ENCODE results near the gene RAB38. TPM values are rescaled to one million over a fixed set of nuclear protein-coding genes. Genes with fewer than 3 reads are reported as not detected.

RAB38 gene
- polyA plus RNA-seq, 4 donors: 0.67 to 14.3 (median 1.2) TPM

DNA sequence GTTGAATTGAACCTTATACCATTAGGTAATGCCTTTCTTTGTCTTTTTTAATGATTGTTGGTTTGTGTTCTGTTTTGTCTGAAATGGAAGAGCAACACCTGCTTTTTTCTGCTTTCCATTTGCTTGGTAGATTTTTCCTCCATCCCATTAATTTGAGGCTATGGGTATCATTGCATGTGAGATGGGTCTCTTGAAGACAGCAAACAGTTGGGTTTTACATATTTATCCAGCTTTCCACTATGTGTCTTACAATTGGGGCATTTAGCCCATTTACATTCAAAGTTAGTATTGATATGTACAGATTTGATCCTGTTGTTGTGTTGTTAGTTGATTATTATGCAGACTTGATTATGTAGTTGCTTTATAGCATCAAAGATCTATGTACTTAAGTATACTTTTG lies 21.1 kb upstream of the RAB38 start:
- H3K4me3 ChIP-seq (ENCODE audit: low read depth in 1 of 3, low read length in 3 of 3): no peak overlapping the region
- H3K27me3 ChIP-seq (ENCODE audit: control insufficient read depth in 3 of 3, insufficient read depth in 3 of 3, low read length in 3 of 3): no peaks in the 10 kb centered on the region
- no peak for FAIRE-seq

DNA sequence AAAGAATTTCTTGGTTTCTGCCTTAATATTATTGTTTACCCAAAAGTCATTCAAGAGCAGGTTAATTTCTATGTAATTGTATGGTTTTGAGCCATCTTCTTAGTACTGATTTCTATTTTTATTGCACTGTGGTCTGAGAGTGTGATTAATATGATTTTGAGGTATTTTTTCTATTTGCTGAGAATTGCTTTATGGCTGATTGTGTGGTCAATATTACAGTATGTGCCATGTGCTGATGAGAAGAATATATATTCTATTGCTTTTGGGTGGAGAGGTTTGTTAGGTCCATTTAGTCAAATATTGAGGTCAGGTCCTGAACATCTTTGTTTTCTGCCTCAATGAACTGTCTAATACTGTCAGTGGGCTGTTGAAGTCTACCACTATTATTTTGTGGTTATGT lies 20.7 kb upstream of the RAB38 start:
- H3K36me3 ChIP-seq (ENCODE audit: control insufficient read depth in 3 of 3, insufficient read depth in 2 of 3, low read depth in 1 of 3, low read length in 3 of 3): no peaks in the 10 kb centered on the region
- H3K4me3 ChIP-seq (ENCODE audit: low read depth in 1 of 3, low read length in 3 of 3): no peak overlapping the region
- H3K9me3 ChIP-seq (ENCODE audit: control insufficient read depth in 2 of 2, insufficient read depth in 1 of 2, low read depth in 1 of 2, low read length in 1 of 2): peaks cover 0 to 8% of the 10 kb centered on the region in 2 donors
- DNase-seq (no peak), FAIRE-seq (no peak)
- no peaks in the 10 kb centered on the region for H3K4me1 ChIP-seq (ENCODE audit: control insufficient read depth in 3 of 3, insufficient read depth in 2 of 3, low read depth in 1 of 3, low read length in 2 of 3)
- no peaks in the 10 kb centered on the region for H3K27me3 ChIP-seq (ENCODE audit: control insufficient read depth in 3 of 3, insufficient read depth in 3 of 3, low read length in 3 of 3)
- H3K27ac ChIP-seq (ENCODE audit: low read depth in 1 of 3, low read length in 2 of 3): no peak overlapping the region

More for the DNA sequence above, 21.1 kb upstream of the RAB38 start:
- no peaks in the 10 kb centered on the region for H3K36me3 ChIP-seq (ENCODE audit: control insufficient read depth in 3 of 3, insufficient read depth in 2 of 3, low read depth in 1 of 3, low read length in 3 of 3)
- no peak for DNase-seq
- H3K4me1 ChIP-seq (ENCODE audit: control insufficient read depth in 3 of 3, insufficient read depth in 2 of 3, low read depth in 1 of 3, low read length in 2 of 3): no peaks in the 10 kb centered on the region
- H3K9me3 ChIP-seq (ENCODE audit: control insufficient read depth in 2 of 2, insufficient read depth in 1 of 2, low read depth in 1 of 2, low read length in 1 of 2): peaks cover 0 to 8% of the 10 kb centered on the region in 2 donors
- no peak overlapping the region for H3K27ac ChIP-seq (ENCODE audit: low read depth in 1 of 3, low read length in 2 of 3)

DNA sequence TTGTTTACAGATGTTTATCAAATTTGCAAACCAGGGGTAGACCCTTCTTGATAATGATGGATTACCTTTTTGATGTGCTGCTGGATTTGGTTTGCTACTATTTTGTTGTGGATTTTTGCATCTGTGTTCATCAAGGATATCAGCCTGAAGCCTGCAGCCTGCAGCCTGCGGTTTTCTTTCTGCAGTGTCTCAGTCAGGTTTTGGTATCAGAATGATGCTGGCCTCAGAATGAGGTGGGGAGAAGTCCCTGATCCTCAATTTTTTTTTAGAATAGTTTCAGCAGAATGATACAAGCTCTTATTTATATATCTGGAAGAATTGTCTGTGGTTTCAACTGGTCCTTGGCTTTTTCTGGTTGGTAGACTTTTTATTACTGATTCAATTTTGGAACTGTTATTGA lies 19.7 kb upstream of the RAB38 start:
- no peaks in the 10 kb centered on the region for H3K36me3 ChIP-seq (ENCODE audit: control insufficient read depth in 3 of 3, insufficient read depth in 2 of 3, low read depth in 1 of 3, low read length in 3 of 3)
- FAIRE-seq (no peak), DNase-seq (no peak)
- WGBS, 3 donors: 30 to 41% (median 41%) methylated on average over 1 of the region's 1 CpG
- H3K27me3 ChIP-seq (ENCODE audit: control insufficient read depth in 3 of 3, insufficient read depth in 3 of 3, low read length in 3 of 3): no peaks in the 10 kb centered on the region
- H3K4me3 ChIP-seq (ENCODE audit: low read depth in 1 of 3, low read length in 3 of 3): no peak overlapping the region
- no peaks in the 10 kb centered on the region for H3K4me1 ChIP-seq (ENCODE audit: control insufficient read depth in 3 of 3, insufficient read depth in 2 of 3, low read depth in 1 of 3, low read length in 2 of 3)
- peaks cover 0 to 8% of the 10 kb centered on the region in 2 donors for H3K9me3 ChIP-seq (ENCODE audit: control insufficient read depth in 2 of 2, insufficient read depth in 1 of 2, low read depth in 1 of 2, low read length in 1 of 2)
- no peak overlapping the region for H3K27ac ChIP-seq (ENCODE audit: low read depth in 1 of 3, low read length in 2 of 3)

DNA sequence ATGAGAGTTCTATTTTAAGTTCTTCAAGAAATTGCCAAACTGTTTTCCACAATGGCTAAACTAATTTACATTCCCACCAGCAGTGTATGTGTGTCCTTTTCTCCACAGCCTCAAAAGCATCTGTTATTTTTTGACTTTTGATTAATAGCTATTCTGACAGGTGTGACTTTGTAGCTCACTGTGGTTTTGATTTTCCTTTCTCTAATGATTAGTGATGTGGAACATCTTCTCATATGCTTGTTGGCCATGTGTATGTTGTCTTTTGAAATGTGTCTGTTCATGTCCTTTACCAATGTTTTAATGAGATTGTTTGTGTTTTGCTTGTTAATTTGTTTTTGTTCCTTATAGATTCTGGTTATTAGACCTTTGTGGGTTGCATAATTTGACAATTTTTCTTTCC lies 18.0 kb upstream of the RAB38 start:
- H3K4me1 ChIP-seq (ENCODE audit: control insufficient read depth in 3 of 3, insufficient read depth in 2 of 3, low read depth in 1 of 3, low read length in 2 of 3): peaks cover 0 to 6% (median 0%) of the 10 kb centered on the region in 3 donors
- no peak for DNase-seq
- peaks cover 0 to 8% of the 10 kb centered on the region in 2 donors for H3K9me3 ChIP-seq (ENCODE audit: control insufficient read depth in 2 of 2, insufficient read depth in 1 of 2, low read depth in 1 of 2, low read length in 1 of 2)
- no peak for FAIRE-seq
- no peaks in the 10 kb centered on the region for H3K36me3 ChIP-seq (ENCODE audit: control insufficient read depth in 3 of 3, insufficient read depth in 2 of 3, low read depth in 1 of 3, low read length in 3 of 3)
- no peak overlapping the region for H3K27ac ChIP-seq (ENCODE audit: low read depth in 1 of 3, low read length in 2 of 3)
- no peaks in the 10 kb centered on the region for H3K27me3 ChIP-seq (ENCODE audit: control insufficient read depth in 3 of 3, insufficient read depth in 3 of 3, low read length in 3 of 3)
- no peak overlapping the region for H3K4me3 ChIP-seq (ENCODE audit: low read depth in 1 of 3, low read length in 3 of 3)

DNA sequence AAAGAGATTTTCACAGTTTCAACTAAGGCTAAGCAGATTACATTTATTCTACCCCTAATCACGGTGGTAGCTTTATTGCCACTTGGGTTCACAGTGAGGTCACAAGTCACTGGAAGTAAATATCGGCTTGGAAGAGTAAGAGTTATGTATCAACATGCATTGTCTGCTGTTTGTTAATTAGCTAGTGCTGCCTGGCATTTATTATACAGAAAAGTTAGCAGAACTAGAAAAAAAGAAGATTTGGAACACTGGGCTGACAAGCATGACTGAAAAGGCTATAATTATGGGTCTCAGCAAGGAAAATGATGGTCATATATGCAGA lies 13.7 kb upstream of the RAB38 start:
- Histone ChIP-seq H3K27me3 (ENCODE audit: control insufficient read depth in 3 of 3, insufficient read depth in 3 of 3, low read length in 3 of 3) (no peaks in the 10 kb centered on the region), H3K4me1 (ENCODE audit: control insufficient read depth in 3 of 3, insufficient read depth in 2 of 3, low read depth in 1 of 3, low read length in 2 of 3) (peaks cover 0 to 11% (median 0%) of the 10 kb centered on the region in 3 donors), H3K9me3 (ENCODE audit: control insufficient read depth in 2 of 2, insufficient read depth in 1 of 2, low read depth in 1 of 2, low read length in 1 of 2) (peaks cover 0 to 6% of the 10 kb centered on the region in 2 donors), H3K4me3 (ENCODE audit: low read depth in 1 of 3, low read length in 3 of 3) (no peak overlapping the region), H3K36me3 (ENCODE audit: control insufficient read depth in 3 of 3, insufficient read depth in 2 of 3, low read depth in 1 of 3, low read length in 3 of 3) (no peaks in the 10 kb centered on the region), H3K27ac (ENCODE audit: low read depth in 1 of 3, low read length in 2 of 3) (no peak overlapping the region)
- FAIRE-seq (no peak), DNase-seq (no peak)
- WGBS, 3 donors: 12 to 18% (median 12%) methylated on average over 2 of the region's 2 CpGs

DNA sequence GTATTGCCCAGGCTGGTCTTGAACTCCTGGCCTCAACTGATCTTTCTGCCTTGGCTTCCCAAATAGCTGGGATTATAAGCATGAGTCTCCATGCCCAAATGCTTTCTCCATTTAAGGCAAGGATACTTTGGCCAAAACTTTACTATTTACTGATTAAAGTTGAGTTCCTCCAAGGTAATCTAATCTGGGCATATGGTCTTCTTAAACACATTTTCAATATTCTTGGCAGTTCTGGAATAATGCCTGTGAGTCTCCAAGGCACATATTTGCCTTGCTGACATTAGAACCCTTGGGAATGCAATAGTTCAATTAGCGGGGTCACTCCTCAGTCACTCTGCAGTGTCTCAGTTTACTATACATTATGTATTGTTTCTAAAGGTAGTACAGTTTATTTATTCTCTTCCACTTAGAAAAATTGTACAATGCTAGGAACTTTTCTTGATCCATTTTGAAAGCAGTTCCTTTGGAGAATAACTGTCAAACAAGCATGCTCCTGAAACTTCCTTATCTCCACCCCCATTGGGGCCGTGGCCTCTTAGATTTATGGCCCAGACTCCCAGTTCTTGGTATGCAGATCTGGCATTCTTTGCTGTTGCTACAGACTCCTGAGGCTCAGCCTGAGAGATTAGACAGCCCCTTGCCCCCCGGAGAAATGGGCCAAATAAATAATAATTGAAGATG lies 13.1 kb upstream of the RAB38 start:
- FAIRE-seq (no peak), DNase-seq (peak in 1 of 2 donors; percentile 68)
- no peak overlapping the region for H3K4me3 ChIP-seq (ENCODE audit: low read depth in 1 of 3, low read length in 3 of 3)

DNA sequence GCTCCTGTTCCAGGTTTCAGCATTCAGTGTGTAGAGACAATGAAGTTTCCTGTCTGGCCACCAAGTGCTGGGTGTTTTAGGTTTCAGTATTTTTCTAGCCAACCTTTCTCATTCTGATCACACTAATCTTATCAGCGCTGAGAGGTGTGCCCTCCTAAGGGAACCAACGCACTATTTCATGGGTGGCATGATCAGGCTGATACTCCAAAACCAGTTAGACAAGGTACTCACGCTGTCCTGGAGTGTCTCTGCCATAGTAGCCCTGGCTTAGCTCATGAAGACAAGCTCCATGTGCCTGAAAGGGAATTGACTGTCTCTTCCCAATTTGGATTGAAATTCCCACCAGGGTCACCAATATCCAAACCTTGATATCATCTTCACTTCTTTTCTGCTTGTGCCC lies 8.0 kb upstream of the RAB38 start:
- 15 to 66% (median 38%) methylated on average over 3 of the region's 3 CpGs for WGBS, 3 donors

More for the DNA sequence above, 13.1 kb upstream of the RAB38 start:
- no peak overlapping the region for H3K27ac ChIP-seq (ENCODE audit: low read depth in 1 of 3, low read length in 2 of 3)
- peaks cover 0 to 11% (median 0%) of the 10 kb centered on the region in 3 donors for H3K4me1 ChIP-seq (ENCODE audit: control insufficient read depth in 3 of 3, insufficient read depth in 2 of 3, low read depth in 1 of 3, low read length in 2 of 3)
- no peaks in the 10 kb centered on the region for H3K27me3 ChIP-seq (ENCODE audit: control insufficient read depth in 3 of 3, insufficient read depth in 3 of 3, low read length in 3 of 3)
- H3K36me3 ChIP-seq (ENCODE audit: control insufficient read depth in 3 of 3, insufficient read depth in 2 of 3, low read depth in 1 of 3, low read length in 3 of 3): no peaks in the 10 kb centered on the region
- WGBS, 3 donors: 32 to 38% (median 34%) methylated on average over 3 of the region's 3 CpGs
- peaks cover 0 to 6% of the 10 kb centered on the region in 2 donors for H3K9me3 ChIP-seq (ENCODE audit: control insufficient read depth in 2 of 2, insufficient read depth in 1 of 2, low read depth in 1 of 2, low read length in 1 of 2)

DNA sequence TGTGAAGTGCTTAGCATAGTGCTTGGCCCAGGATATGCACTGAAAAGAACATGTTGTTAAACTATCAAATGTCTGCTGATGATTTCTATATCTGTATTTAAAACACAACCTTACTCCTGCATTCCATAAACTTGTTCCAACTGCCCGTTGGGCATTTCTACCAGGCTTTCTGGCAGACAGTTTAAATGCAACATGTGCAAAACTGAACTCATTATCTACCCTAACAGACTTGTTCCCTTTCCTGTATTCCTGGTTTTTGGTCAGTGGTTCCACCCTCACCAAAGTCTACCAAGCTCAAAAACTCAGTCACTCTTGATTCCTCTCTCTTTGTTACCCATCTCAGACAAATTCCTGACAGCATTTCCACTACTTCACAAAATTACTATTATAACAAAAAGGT lies 6.5 kb upstream of the RAB38 start:
- H3K9me3 ChIP-seq (ENCODE audit: control insufficient read depth in 2 of 2, insufficient read depth in 1 of 2, low read depth in 1 of 2, low read length in 1 of 2): peaks cover 0 to 6% of the 10 kb centered on the region in 2 donors
- no peak overlapping the region for H3K4me3 ChIP-seq (ENCODE audit: low read depth in 1 of 3, low read length in 3 of 3)
- DNase-seq (no peak), FAIRE-seq (no peak)
- no peaks in the 10 kb centered on the region for H3K27me3 ChIP-seq (ENCODE audit: control insufficient read depth in 3 of 3, insufficient read depth in 3 of 3, low read length in 3 of 3)
- H3K27ac ChIP-seq (ENCODE audit: low read depth in 1 of 3, low read length in 2 of 3): no peak overlapping the region
- peaks cover 0 to 3% (median 0%) of the 10 kb centered on the region in 3 donors for H3K4me1 ChIP-seq (ENCODE audit: control insufficient read depth in 3 of 3, insufficient read depth in 2 of 3, low read depth in 1 of 3, low read length in 2 of 3)
- 54 to 74% (median 65%) methylated on average over 1 of the region's 1 CpG for WGBS, 3 donors
- H3K36me3 ChIP-seq (ENCODE audit: control insufficient read depth in 3 of 3, insufficient read depth in 2 of 3, low read depth in 1 of 3, low read length in 3 of 3): no peaks in the 10 kb centered on the region

More for the DNA sequence above, 8.0 kb upstream of the RAB38 start:
- H3K9me3 ChIP-seq (ENCODE audit: control insufficient read depth in 2 of 2, insufficient read depth in 1 of 2, low read depth in 1 of 2, low read length in 1 of 2): peaks cover 0 to 6% of the 10 kb centered on the region in 2 donors
- no peaks in the 10 kb centered on the region for H3K36me3 ChIP-seq (ENCODE audit: control insufficient read depth in 3 of 3, insufficient read depth in 2 of 3, low read depth in 1 of 3, low read length in 3 of 3)
- H3K27me3 ChIP-seq (ENCODE audit: control insufficient read depth in 3 of 3, insufficient read depth in 3 of 3, low read length in 3 of 3): no peaks in the 10 kb centered on the region
- H3K4me3 ChIP-seq (ENCODE audit: low read depth in 1 of 3, low read length in 3 of 3): no peak overlapping the region
- H3K4me1 ChIP-seq (ENCODE audit: control insufficient read depth in 3 of 3, insufficient read depth in 2 of 3, low read depth in 1 of 3, low read length in 2 of 3): peaks cover 0 to 5% (median 0%) of the 10 kb centered on the region in 3 donors
- FAIRE-seq (no peak), DNase-seq (no peak)
- H3K27ac ChIP-seq (ENCODE audit: low read depth in 1 of 3, low read length in 2 of 3): no peak overlapping the region

DNA sequence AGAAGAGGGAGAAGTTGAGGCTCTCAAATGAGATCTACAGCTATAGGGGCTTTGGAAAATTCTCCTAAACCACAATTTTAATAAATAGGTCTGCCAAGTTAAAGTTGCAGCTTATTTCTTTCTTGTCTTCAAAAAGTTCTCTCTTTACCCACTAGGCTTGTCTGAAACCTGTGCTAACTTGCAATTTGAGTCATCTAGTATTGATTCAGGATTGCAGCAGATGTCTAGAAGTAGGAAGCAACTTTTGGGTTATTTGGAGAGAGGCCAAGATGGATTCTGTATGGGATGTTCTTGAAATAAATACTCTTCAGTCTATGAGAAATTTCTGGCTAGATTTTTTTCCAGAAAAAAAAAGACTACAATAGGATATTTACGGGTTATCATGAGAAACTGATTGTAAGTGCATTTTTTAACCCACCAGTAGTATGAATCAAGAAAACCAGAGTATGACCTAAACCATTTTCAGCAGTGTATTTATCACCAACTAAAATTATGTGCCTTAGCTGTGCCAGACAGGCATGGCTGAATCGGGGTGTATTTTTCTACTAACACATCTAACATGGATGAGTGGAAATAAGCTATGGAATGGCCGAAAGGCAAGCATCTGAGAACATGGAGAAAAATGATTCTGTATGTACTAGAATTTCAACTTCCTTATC lies 4.9 kb upstream of the RAB38 start:
- WGBS, 3 donors: 76 to 79% (median 77%) methylated on average over 3 of the region's 3 CpGs
- no peak for FAIRE-seq
- Histone ChIP-seq H3K36me3 (ENCODE audit: control insufficient read depth in 3 of 3, insufficient read depth in 2 of 3, low read depth in 1 of 3, low read length in 3 of 3) (no peaks in the 10 kb centered on the region), H3K9me3 (ENCODE audit: control insufficient read depth in 2 of 2, insufficient read depth in 1 of 2, low read depth in 1 of 2, low read length in 1 of 2) (no peaks in the 10 kb centered on the region), H3K27me3 (ENCODE audit: control insufficient read depth in 3 of 3, insufficient read depth in 3 of 3, low read length in 3 of 3) (no peaks in the 10 kb centered on the region), H3K27ac (ENCODE audit: low read depth in 1 of 3, low read length in 2 of 3) (no peak overlapping the region), H3K4me3 (ENCODE audit: low read depth in 1 of 3, low read length in 3 of 3) (no peak overlapping the region), H3K4me1 (ENCODE audit: control insufficient read depth in 3 of 3, insufficient read depth in 2 of 3, low read depth in 1 of 3, low read length in 2 of 3) (peaks cover 0 to 8% (median 0%) of the 10 kb centered on the region in 3 donors)
- no peak for DNase-seq

All from small intestine (tissue), 7 donors.